CD4-positive, alpha-beta T cell treated with Interleukin-15 for 1 hour (primary cell): ENCODE results near the gene CAV1.
"Not testable (repeated sequence)": the region's sequence is repeated elsewhere in the genome, so short reads cannot be mapped to it uniquely, and the experiment has no call there.

ENCODE experiments used
- DNase-seq: peaks from one replicate; pipeline ENCODE4 v3.0.0-alpha.2; 2020

Gene CAV1

GRCh38 chr7:116584721-116585120, 59.9 kb downstream of the CAV1 start:
- no peak for DNase-seq

GRCh38 chr7:116585392-116585791, 60.6 kb downstream of the CAV1 start:
- DNase-seq: no peak

GRCh38 chr7:116585967-116586366, 61.1 kb downstream of the CAV1 start:
- no peak for DNase-seq

- DNase-seq: not testable (repeated sequence)
Observed at GRCh38 chr7:116587200-116587599, 62.4 kb downstream of the CAV1 start.

GRCh38 chr7:116588225-116588624, 63.4 kb downstream of the CAV1 start:
- DNase-seq: no peak

- DNase-seq: no peak
Observed at GRCh38 chr7:116588641-116589594, 64.1 kb downstream of the CAV1 start.

- DNase-seq: no peak
Observed at GRCh38 chr7:116591202-116592040, 66.6 kb downstream of the CAV1 start.

GRCh38 chr7:116592041-116592355, 67.2 kb downstream of the CAV1 start:
- no peak for DNase-seq

- no peak for DNase-seq
Observed at GRCh38 chr7:116592445-116592844, 67.6 kb downstream of the CAV1 start.

- no peak for DNase-seq
Observed at GRCh38 chr7:116593359-116594075, 68.7 kb downstream of the CAV1 start.

- DNase-seq: no peak
Observed at GRCh38 chr7:116595063-116595462, 70.2 kb downstream of the CAV1 start.

- no peak for DNase-seq
Observed at GRCh38 chr7:116597384-116597783, 72.5 kb downstream of the CAV1 start.

- no peak for DNase-seq
Observed at GRCh38 chr7:116598278-116598677, 73.4 kb downstream of the CAV1 start.

GRCh38 chr7:116598861-116599260, 74.0 kb downstream of the CAV1 start:
- DNase-seq: no peak

GRCh38 chr7:116601426-116601825, 76.6 kb downstream of the CAV1 start:
- DNase-seq: no peak

- DNase-seq: no peak
Observed at GRCh38 chr7:116607299-116607698, 82.5 kb downstream of the CAV1 start.

GRCh38 chr7:116610210-116610609, 85.4 kb downstream of the CAV1 start:
- DNase-seq: no peak

GRCh38 chr7:116610721-116611120, 85.9 kb downstream of the CAV1 start:
- no peak for DNase-seq
